Tibial nerve (tissue), 4 donors: Measurements from ENCODE around the gene SAMD10. TPM values are rescaled to one million over a fixed set of nuclear protein-coding genes. Genes with fewer than 3 reads are reported as not detected.

Source experiments
- DNase-seq, 2 donors: peaks; one replicate each; pipeline ENCODE4 v3.0.0-alpha.2; 2019; ENCODE audit warnings: low spot score in 2 of 2
- H3K27ac ChIP-seq, 4 donors: fragments of 200-600 bp; sonication (generic) in 3 of 4; one replicate each; pipeline ENCODE4 v1.5.1; 2017 to 2019; ENCODE audit warnings: mild to moderate bottlenecking in 1 of 4
- H3K27me3 ChIP-seq, 2 donors: fragments of 200-600 bp; sonication (generic) in 1 of 2; one replicate each; pipeline versions ENCODE4 v1.5.1 to v1.6.0; 2017 to 2019
- H3K36me3 ChIP-seq, 3 donors: fragments of 200-600 bp; sonication (generic); one replicate each; pipeline ENCODE4 v1.5.1; 2018 to 2019
- H3K4me1 ChIP-seq, 4 donors: fragments of 200-600 bp; sonication (generic) in 3 of 4; one replicate each; pipeline ENCODE4 v1.5.1; 2017 to 2019
- H3K4me3 ChIP-seq, 4 donors: fragments of 200-600 bp; sonication (generic) in 3 of 4; one replicate each; pipeline ENCODE4 v1.5.1; 2017 to 2019; ENCODE audit warnings: mild to moderate bottlenecking in 1 of 4, moderate library complexity in 1 of 4
- H3K9me3 ChIP-seq, 4 donors: fragments of 200-600 bp; sonication (generic) in 3 of 4; one replicate each; pipeline ENCODE4 v1.5.1; 2017 to 2019
- EP300 ChIP-seq, 2 donors: sonication (generic); formaldehyde crosslinking; IDR thresholded peaks; one replicate each; pipeline ENCODE4 v1.6.1; 2017; ENCODE audit warnings: antibody characterized with exemption in 2 of 2, mild to moderate bottlenecking in 1 of 2
- POLR2A ChIP-seq, 2 donors: fragments of 450-650 bp; IDR thresholded peaks; one replicate each; pipeline ENCODE4 v1.6.1; 2017; ENCODE audit warnings: antibody characterized with exemption in 2 of 2, mild to moderate bottlenecking in 2 of 2, moderate library complexity in 2 of 2
- WGBS, 2 donors: methylation state at CpG; one replicate each; pipeline ENCODE4 v1.1.5; 2018; 5-methylcytosine and 5-hydroxymethylcytosine counted together
- total RNA-seq, 4 donors: library from RNA; depleted of rRNA; stranded (reverse); fragments of >200 nt; gene quantifications; one replicate each; pipeline ENCODE4 v1.1.0, GENCODE V29; 2016
- TF ChIP-seq, protein P1 (sequence below), 5 experiments: fragments of 200-600 bp in 3 of 5; fragments of 450-650 bp in 2 of 5; sonication (generic) in 3 of 5; IDR thresholded peaks; one replicate each; pipeline ENCODE4 v1.5.1; 2016 to 2019; ENCODE audit warnings: antibody characterized with exemption in 5 of 5, mild to moderate bottlenecking in 3 of 5, moderate library complexity in 2 of 5

The SAMD10 gene
- total RNA-seq, 4 donors from 2014 or later, result 1.3 to 5.1 (median 2.8) TPM

DNA sequence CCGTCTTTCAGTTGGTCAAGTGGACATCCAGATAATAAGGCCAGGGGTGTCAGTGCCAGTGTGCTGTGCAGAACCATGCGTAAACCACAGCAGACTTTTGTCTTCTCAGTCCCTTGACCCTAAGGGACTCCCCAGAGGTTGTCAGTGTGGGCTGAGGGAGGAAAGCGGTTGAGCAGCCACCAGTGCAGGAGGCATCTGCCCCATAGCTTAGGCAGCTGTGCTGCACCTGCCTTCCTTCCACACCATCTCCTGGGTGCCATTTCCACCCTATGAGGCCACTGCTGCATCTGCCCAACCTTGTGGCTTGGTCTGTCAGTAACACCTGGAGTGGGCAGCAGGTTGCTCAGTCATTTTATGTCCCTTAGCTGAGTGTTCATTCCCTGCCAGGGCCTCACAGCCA is 27.5 kb upstream of the SAMD10 start:
- DNase-seq, result no peak
- H3K4me3 ChIP-seq, result no peak overlapping the region
- H3K27me3 ChIP-seq, result no peaks in the 10 kb centered on the region
- 88 to 94% methylated on average over 3 of the region's 3 CpGs for WGBS, 2 donors
- TF ChIP-seq POLR2A (IDR thresholded peaks at IDR 0.05), result no peak
- TF ChIP-seq, protein P1, sequence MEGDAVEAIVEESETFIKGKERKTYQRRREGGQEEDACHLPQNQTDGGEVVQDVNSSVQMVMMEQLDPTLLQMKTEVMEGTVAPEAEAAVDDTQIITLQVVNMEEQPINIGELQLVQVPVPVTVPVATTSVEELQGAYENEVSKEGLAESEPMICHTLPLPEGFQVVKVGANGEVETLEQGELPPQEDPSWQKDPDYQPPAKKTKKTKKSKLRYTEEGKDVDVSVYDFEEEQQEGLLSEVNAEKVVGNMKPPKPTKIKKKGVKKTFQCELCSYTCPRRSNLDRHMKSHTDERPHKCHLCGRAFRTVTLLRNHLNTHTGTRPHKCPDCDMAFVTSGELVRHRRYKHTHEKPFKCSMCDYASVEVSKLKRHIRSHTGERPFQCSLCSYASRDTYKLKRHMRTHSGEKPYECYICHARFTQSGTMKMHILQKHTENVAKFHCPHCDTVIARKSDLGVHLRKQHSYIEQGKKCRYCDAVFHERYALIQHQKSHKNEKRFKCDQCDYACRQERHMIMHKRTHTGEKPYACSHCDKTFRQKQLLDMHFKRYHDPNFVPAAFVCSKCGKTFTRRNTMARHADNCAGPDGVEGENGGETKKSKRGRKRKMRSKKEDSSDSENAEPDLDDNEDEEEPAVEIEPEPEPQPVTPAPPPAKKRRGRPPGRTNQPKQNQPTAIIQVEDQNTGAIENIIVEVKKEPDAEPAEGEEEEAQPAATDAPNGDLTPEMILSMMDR (IDR thresholded peaks at IDR 0.05), result no peak
- TF ChIP-seq EP300 (IDR thresholded peaks at IDR 0.05), result no peak
- H3K36me3 ChIP-seq, result peaks cover 0 to 98% (median 26%) of the 10 kb centered on the region in 3 donors
- no peaks in the 10 kb centered on the region for H3K9me3 ChIP-seq
- H3K4me1 ChIP-seq, result no peaks in the 10 kb centered on the region
- H3K27ac ChIP-seq, result no peak overlapping the region

DNA sequence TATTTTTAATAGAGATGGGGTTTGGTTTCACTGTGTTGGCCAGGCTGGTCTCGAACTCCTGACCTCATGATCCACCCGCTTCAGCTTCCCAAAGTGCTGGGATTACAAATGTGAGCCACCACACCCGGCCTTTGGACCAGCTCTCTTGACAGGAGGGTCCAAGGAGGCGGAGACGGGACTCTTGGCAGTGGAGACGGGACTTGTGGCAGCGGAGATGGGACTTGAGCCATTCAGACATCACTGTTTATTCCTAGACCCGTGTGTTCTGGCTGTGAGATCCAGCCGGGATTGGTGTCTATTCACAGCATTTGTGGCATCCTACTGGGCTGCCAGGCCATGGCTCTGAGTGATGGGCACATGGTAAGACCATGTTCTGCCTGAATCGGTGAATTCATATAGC is 27.0 kb upstream of the SAMD10 start:
- TF ChIP-seq POLR2A (IDR thresholded peaks at IDR 0.05) (no peak), EP300 (IDR thresholded peaks at IDR 0.05) (no peak)
- TF ChIP-seq, protein P1 (IDR thresholded peaks at IDR 0.05), result no peak
- Histone ChIP-seq H3K36me3 (peaks cover 0 to 100% (median 28%) of the 10 kb centered on the region in 3 donors), H3K9me3 (no peaks in the 10 kb centered on the region), H3K4me1 (no peaks in the 10 kb centered on the region), H3K27me3 (no peaks in the 10 kb centered on the region), H3K4me3 (no peak overlapping the region), H3K27ac (no peak overlapping the region)
- no peak for DNase-seq
- WGBS, 2 donors, result 87 to 91% methylated on average over 10 of the region's 10 CpGs

DNA sequence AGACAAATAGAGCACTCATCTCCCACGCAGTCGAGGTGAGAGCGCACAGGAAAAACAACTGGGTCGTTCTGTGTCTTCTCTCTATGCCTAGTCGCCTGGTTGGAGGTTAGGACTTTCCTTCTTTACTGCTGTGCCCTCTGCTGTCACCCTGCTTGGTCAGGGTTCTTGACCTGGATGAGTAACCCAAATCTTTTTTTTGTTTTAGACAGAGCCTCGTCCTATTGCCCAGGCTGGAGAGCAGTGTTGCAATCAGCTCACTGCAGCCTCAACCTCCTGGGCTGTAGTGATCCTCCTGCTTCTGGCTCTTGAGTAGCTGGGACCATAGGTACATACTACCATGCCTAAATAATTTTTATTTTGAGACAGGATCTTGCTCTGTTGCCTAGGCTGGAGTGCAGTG is 26.0 kb upstream of the SAMD10 start:
- WGBS, 2 donors, result 75 to 76% methylated on average over 6 of the region's 6 CpGs
- peaks cover 0 to 100% (median 28%) of the 10 kb centered on the region in 3 donors for H3K36me3 ChIP-seq

DNA sequence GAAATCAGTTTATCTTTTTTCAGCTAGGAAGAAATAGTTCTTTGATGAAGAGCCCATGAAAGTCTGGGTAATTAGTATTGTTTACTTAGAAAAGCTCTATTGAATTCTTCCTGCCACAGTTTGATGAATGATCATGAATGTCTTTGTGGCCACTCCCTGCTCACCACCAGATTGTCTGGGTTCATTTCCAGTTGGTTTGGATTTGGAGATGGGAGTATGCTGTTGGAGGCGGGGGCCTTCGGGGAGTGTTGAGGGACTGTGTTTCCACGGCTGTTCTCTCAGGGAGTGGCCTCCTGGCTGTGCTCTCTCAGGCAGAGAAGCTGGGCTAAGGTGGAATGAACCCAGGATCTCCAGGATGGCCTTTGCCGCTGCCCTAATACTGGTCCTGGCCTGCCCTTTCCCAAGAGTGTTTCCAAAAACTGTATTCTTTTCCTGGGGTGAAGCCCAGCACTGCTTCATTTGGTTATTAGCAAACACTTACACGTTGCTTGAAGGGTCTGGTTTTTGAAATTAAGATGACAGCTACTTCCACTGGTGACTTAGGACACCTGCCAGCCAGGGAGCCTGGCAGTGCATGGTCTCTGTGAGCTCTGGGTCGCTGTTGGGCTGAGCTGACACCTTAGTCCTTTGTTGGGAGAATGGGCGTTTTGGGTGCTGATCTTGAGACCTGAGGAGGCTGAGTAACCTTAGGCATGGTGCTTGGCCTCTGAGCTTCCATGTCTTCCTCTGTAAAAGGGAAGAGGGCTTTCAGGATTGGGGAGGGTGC is 24.7 kb upstream of the SAMD10 start:
- no peak for TF ChIP-seq EP300 (IDR thresholded peaks at IDR 0.05)
- TF ChIP-seq POLR2A (IDR thresholded peaks at IDR 0.05), result no peak
- TF ChIP-seq, protein P1 (IDR thresholded peaks at IDR 0.05), result no peak
- no peaks in the 10 kb centered on the region for H3K4me1 ChIP-seq
- H3K4me3 ChIP-seq, result no peak overlapping the region
- 69 to 77% methylated on average over 6 to 7 of the region's 7 CpGs for WGBS, 2 donors
- H3K9me3 ChIP-seq, result no peaks in the 10 kb centered on the region
- no peaks in the 10 kb centered on the region for H3K27me3 ChIP-seq
- H3K36me3 ChIP-seq, result peaks cover 0 to 100% (median 22%) of the 10 kb centered on the region in 3 donors
- H3K27ac ChIP-seq, result no peak overlapping the region
- no peak for DNase-seq

More for the DNA sequence above, 26.0 kb upstream of the SAMD10 start:
- TF ChIP-seq, protein P1 (IDR thresholded peaks at IDR 0.05), result no peak
- TF ChIP-seq EP300 (IDR thresholded peaks at IDR 0.05) (no peak), POLR2A (IDR thresholded peaks at IDR 0.05) (no peak)
- no peak for DNase-seq
- Histone ChIP-seq H3K4me1 (no peaks in the 10 kb centered on the region), H3K27me3 (no peaks in the 10 kb centered on the region), H3K4me3 (no peak overlapping the region), H3K9me3 (no peaks in the 10 kb centered on the region), H3K27ac (no peak overlapping the region)

DNA sequence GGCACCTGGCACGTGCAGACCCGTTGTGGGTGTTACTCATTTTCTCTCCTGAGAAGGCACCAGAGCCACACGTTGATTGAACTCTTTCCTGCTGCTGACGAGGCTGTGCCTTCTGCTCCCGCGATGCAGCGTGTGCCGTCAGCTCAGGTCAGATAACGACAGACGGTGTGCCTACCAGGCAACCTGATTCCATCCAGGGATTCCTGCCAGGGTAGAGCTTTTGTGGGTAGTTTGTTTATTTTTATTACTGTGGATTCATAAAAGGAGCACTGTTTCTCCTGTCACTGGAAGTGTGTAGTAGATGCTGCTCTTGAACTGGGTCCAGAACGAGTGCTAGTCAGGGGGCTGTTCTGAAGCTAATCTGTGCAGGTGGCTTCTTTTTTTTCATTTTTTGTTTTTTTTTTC is 22.2 kb upstream of the SAMD10 start:
- 72 to 81% methylated on average over 11 of the region's 11 CpGs for WGBS, 2 donors

More for the DNA sequence above, 22.2 kb upstream of the SAMD10 start:
- H3K4me3 ChIP-seq, result no peak overlapping the region
- H3K4me1 ChIP-seq, result no peaks in the 10 kb centered on the region
- peaks cover 0 to 100% (median 34%) of the 10 kb centered on the region in 3 donors for H3K36me3 ChIP-seq
- H3K27ac ChIP-seq, result no peak overlapping the region
- no peak for DNase-seq
- no peaks in the 10 kb centered on the region for H3K9me3 ChIP-seq
- no peak for TF ChIP-seq EP300 (IDR thresholded peaks at IDR 0.05)
- TF ChIP-seq, protein P1 (IDR thresholded peaks at IDR 0.05), result no peak
- no peak for TF ChIP-seq POLR2A (IDR thresholded peaks at IDR 0.05)
- H3K27me3 ChIP-seq, result no peaks in the 10 kb centered on the region
